Pancreas (tissue), 10 donors: Measurements from ENCODE around the gene DEFB127. TPM values are rescaled to one million over a fixed set of nuclear protein-coding genes. Genes with fewer than 3 reads are reported as not detected.

ENCODE experiments used
- ATAC-seq, 4 donors: fragments of 200-7000 bp; cut with Tn5 transposase; one replicate each; pipeline versions ENCODE4 v1.8.0 to v1.9.1; 2020; ENCODE audit warnings: mild to moderate bottlenecking in 4 of 4, moderate library complexity in 4 of 4
- DNase-seq, 6 donors: peaks; one replicate each; pipeline ENCODE4 v3.0.0-alpha.2; 2020
- FAIRE-seq: peaks from 2 replicates; lab custom pipeline; 2012; peaks lifted over from hg19 to GRCh38; lab: Jason Lieb, UNC
- H3K27ac ChIP-seq, 4 donors: fragments of 200-600 bp; sonication (generic); 1 replicate in 3 of 4; 2 replicates in 1 of 4; pipeline versions ENCODE4 v1.5.0 to v1.8.0; 2020
- H3K27me3 ChIP-seq, 4 donors: fragments of 200-600 bp; one replicate each; pipeline ENCODE4 v1.8.0; 2021
- H3K36me3 ChIP-seq, 3 donors: fragments of 200-600 bp; sonication (generic) in 1 of 3; one replicate each; pipeline versions ENCODE4 v1.5.0 to v1.8.0; 2020 to 2021
- H3K4me1 ChIP-seq, 3 donors: fragments of 200-600 bp; one replicate each; pipeline ENCODE4 v1.8.0; 2021
- H3K4me3 ChIP-seq, 4 donors: fragments of 200-600 bp; sonication (generic) in 2 of 4; one replicate each; pipeline versions ENCODE4 v1.5.0 to v1.8.0; 2020 to 2021
- H3K9me3 ChIP-seq, 4 donors: fragments of 200-600 bp; one replicate each; pipeline ENCODE4 v1.8.0; 2021
- CTCF ChIP-seq, 4 donors: fragments of 200-600 bp; sonication (generic) in 3 of 4; IDR thresholded peaks; one replicate each; pipeline versions ENCODE4 v1.5.0 to v1.8.0; 2021; ENCODE audit warnings: antibody characterized with exemption in 4 of 4
- WGBS, 2 donors: extraction: QIAGEN DNeasy Blood & Tissue Kit; methylation state at CpG; one replicate each; pipeline ENCODE4 v1.1.7; 2013; 5-methylcytosine and 5-hydroxymethylcytosine counted together
- intact Hi-C, 3 donors: fragments of 100-400 bp; cut with DNase I; formaldehyde crosslinking; loops; one replicate each; pipeline versions ENCODE4 v1.11.1 to v1.14.2; 2022
- polyA plus RNA-seq, 2 donors: library from polyadenylated mRNA; stranded (reverse); fragments of 200-250 nt; gene quantifications; one replicate each; pipeline ENCODE4 v1.2.3, GENCODE V29; 2013
- total RNA-seq, 6 donors: library from RNA; stranded (reverse); fragmentation: NEBNext Ultra II Directional in 4 of 6; extraction: Animal tissue kit (Norgen Biotek cat#: 25700) in 4 of 6; gene quantifications; one replicate each; pipeline versions ENCODE4 v1.2.1 to v1.2.4, GENCODE V29; 2021 to 2023
- donor health status: healthy with polysubstance abuse.
- donor health status: DM: no; HTN: no; CAD: no; lungs with moderate emphysema.
- donor health status: DM: no; HTN: no; CAD: no.
- donor health status: control.
- donor health status: control.
- donor health status: Bipolar disorder and iron deficiency.
- donor health status: DM: yes; HTN: yes; CAD: no.
- donor health status: DM: no; HTN: no; CAD: no.
- donor health status: DM: no; HTN: no; CAD: no.
- donor health status: DM: yes; HTN: yes; CAD: no.

DEFB127 gene
- total and polyA plus RNA-seq, 8 donors: not detected

- Histone ChIP-seq H3K27me3 (peaks cover 0 to 25% (median 0%) of the 10 kb centered on the region in 4 donors), H3K4me1 (no peaks in the 10 kb centered on the region), H3K27ac (no peak within 1 kb of the TSS), H3K4me3 (no peak within 1 kb of the TSS), H3K36me3 (no peaks in the 10 kb centered on the region), H3K9me3 (no peaks in the 10 kb centered on the region)
- 23 to 29% methylated on average over 1 of the region's 1 CpG for WGBS, 2 donors
- no peak for ATAC-seq
- no peak for DNase-seq
- no peak for TF ChIP-seq CTCF (IDR thresholded peaks at IDR 0.05)
- FAIRE-seq: no peak
- intact Hi-C loops: no loop called here
Measured at GRCh38 chr20:142290-142689, 15.0 kb upstream of the DEFB127 start, which contains the start of gene DEFB126. DEFB126 (plus strand) TSS chr20:142590; CDS start chr20:142629, 39 bp downstream.

GRCh38 chr20:145877-146276 lies 11.4 kb upstream of the DEFB127 start:
- no peak for TF ChIP-seq CTCF (IDR thresholded peaks at IDR 0.05)
- Histone ChIP-seq H3K4me3 (no peak overlapping the region), H3K36me3 (no peaks in the 10 kb centered on the region), H3K27ac (no peak overlapping the region), H3K4me1 (no peaks in the 10 kb centered on the region), H3K27me3 (peaks cover 0 to 3% (median 0%) of the 10 kb centered on the region in 4 donors), H3K9me3 (no peaks in the 10 kb centered on the region)
- FAIRE-seq (no peak), ATAC-seq (no peak), DNase-seq (no peak)
- 49 to 51% methylated on average over 2 of the region's 2 CpGs for WGBS, 2 donors
- intact Hi-C loops: no loop called here

GRCh38 chr20:152131-152530 lies 5.1 kb upstream of the DEFB127 start:
- Histone ChIP-seq H3K4me3 (no peak overlapping the region), H3K36me3 (no peaks in the 10 kb centered on the region), H3K27me3 (peaks cover 0 to 2% (median 0%) of the 10 kb centered on the region in 4 donors), H3K9me3 (no peaks in the 10 kb centered on the region), H3K4me1 (no peaks in the 10 kb centered on the region), H3K27ac (no peak overlapping the region)
- 61 to 72% methylated on average over 1 of the region's 1 CpG for WGBS, 2 donors
- DNase-seq (no peak), FAIRE-seq (no peak), ATAC-seq (no peak)
- intact Hi-C loops: no loop called here
- TF ChIP-seq CTCF (IDR thresholded peaks at IDR 0.05): no peak

GRCh38 chr20:164618-165017 lies 7.4 kb downstream of the DEFB127 start:
- Histone ChIP-seq H3K4me1 (no peaks in the 10 kb centered on the region), H3K4me3 (no peak overlapping the region), H3K27ac (no peak overlapping the region), H3K36me3 (no peaks in the 10 kb centered on the region), H3K9me3 (no peaks in the 10 kb centered on the region), H3K27me3 (no peaks in the 10 kb centered on the region)
- no peak for DNase-seq
- FAIRE-seq: no peak
- no peak for TF ChIP-seq CTCF (IDR thresholded peaks at IDR 0.05)
- ATAC-seq: no peak
- WGBS, 2 donors: 30 to 37% methylated on average over 3 of the region's 3 CpGs
- intact Hi-C loops: no loop called here

- 66 to 80% methylated on average over 2 of the region's 2 CpGs for WGBS, 2 donors
- intact Hi-C loops: no loop called here
- no peaks in the 10 kb centered on the region for H3K9me3 ChIP-seq
- H3K36me3 ChIP-seq: no peaks in the 10 kb centered on the region
- no peak for ATAC-seq
- no peak for TF ChIP-seq CTCF (IDR thresholded peaks at IDR 0.05)
- no peaks in the 10 kb centered on the region for H3K4me1 ChIP-seq
- DNase-seq: no peak
- H3K27me3 ChIP-seq: no peaks in the 10 kb centered on the region
- no peak overlapping the region for H3K4me3 ChIP-seq
- no peak overlapping the region for H3K27ac ChIP-seq
- FAIRE-seq: no peak
Measured at GRCh38 chr20:168876-169275, 11.6 kb downstream of the DEFB127 start.
